ENCODE results near the gene PPIL6.

DNA sequence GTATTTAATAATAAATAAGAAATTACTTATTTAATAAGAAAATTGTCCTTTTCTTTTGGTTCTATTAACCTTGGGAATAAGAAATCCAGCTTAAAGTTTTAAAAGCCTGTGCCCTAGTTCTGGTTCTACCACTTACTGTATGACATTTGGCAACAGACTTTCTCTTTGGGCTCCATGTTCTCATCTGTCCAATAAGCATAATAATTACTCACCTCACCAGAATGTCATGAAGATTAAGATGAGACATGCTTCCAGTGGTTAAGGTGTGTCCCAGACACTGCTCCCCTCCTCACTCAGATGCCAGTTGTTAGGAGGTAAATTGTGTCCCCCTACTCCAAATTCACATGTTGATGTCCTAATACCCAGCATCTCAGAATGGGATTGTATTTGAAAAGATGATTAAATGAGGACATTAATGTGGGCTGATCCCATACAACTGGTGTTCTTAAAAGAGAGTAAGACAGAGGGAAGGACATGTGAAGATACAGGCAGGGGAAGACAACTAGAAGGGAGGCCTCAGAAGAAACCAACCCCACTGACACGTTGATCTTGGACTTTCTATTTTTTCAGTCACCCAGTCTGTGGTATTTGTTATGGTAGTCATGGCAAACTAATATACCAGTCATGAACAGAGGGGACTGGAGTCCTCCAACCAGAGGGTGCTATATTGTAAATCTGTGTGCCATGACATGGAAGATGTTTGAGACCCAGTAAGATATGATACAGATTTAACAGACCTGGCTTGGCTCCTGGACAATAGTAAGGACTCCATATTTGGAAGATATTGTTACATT, 21.5 kb upstream of the PPIL6 start:
- TF ChIP-seq, protein P1, sequence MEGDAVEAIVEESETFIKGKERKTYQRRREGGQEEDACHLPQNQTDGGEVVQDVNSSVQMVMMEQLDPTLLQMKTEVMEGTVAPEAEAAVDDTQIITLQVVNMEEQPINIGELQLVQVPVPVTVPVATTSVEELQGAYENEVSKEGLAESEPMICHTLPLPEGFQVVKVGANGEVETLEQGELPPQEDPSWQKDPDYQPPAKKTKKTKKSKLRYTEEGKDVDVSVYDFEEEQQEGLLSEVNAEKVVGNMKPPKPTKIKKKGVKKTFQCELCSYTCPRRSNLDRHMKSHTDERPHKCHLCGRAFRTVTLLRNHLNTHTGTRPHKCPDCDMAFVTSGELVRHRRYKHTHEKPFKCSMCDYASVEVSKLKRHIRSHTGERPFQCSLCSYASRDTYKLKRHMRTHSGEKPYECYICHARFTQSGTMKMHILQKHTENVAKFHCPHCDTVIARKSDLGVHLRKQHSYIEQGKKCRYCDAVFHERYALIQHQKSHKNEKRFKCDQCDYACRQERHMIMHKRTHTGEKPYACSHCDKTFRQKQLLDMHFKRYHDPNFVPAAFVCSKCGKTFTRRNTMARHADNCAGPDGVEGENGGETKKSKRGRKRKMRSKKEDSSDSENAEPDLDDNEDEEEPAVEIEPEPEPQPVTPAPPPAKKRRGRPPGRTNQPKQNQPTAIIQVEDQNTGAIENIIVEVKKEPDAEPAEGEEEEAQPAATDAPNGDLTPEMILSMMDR (IDR thresholded peaks at IDR 0.05): no peak
- TF ChIP-seq POLR2A (IDR thresholded peaks at IDR 0.05): no peak

Data from gastroesophageal sphincter (tissue), 3 donors.